ENCODE results near the gene CD101.
A peak's percentile ranks its signal among the peaks of the same experiment; 100 is the strongest.
"Not testable (repeated sequence)": the region's sequence is repeated elsewhere in the genome, so short reads cannot be mapped to it uniquely, and the experiment has no call there.

CD101 gene

DNA sequence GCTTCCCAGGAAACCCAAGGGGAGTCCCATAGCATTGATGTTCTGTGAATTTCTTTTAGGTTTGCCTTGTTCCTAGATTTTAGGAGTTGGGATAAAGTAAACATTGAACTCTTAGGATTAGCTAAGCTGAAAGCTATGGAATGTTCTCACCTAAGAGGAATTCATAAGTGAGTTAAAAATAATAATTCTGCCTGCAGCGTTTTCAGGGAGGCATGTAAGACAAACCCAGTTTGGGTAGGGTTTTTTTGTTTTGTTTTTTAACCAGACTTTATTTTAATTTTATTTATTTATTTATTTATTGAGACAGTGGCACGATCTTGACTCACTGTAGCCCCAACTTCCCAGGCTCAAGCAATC, 28.9 kb upstream of the CD101 start:
- TF ChIP-seq, protein P1, sequence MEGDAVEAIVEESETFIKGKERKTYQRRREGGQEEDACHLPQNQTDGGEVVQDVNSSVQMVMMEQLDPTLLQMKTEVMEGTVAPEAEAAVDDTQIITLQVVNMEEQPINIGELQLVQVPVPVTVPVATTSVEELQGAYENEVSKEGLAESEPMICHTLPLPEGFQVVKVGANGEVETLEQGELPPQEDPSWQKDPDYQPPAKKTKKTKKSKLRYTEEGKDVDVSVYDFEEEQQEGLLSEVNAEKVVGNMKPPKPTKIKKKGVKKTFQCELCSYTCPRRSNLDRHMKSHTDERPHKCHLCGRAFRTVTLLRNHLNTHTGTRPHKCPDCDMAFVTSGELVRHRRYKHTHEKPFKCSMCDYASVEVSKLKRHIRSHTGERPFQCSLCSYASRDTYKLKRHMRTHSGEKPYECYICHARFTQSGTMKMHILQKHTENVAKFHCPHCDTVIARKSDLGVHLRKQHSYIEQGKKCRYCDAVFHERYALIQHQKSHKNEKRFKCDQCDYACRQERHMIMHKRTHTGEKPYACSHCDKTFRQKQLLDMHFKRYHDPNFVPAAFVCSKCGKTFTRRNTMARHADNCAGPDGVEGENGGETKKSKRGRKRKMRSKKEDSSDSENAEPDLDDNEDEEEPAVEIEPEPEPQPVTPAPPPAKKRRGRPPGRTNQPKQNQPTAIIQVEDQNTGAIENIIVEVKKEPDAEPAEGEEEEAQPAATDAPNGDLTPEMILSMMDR (IDR thresholded peaks at IDR 0.05; ENCODE audit: control insufficient read depth, extremely low read depth, insufficient read depth) = no peak
- no peak overlapping the region for H3K4me3 ChIP-seq (ENCODE audit: low read depth, low read length)
- no peak for DNase-seq (ENCODE audit: low read depth)

DNA sequence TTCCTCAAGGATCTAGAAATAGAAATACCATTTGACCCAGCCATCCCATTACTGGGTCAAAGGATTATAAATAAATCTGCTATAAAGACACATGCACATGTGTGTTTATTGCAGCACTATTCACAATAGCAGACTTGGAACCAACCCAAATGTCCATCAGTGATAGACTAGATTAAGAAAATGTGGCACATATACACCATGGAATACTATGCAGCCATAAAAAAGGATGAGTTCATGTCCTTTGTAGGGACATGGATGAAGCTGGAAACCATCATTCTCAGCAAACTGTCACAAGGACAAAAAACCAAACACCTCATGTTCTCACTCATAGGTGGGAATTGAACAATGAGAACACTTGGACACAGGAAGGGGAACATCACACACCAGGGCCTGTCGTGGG, 21.3 kb upstream of the CD101 start:
- not testable (repeated sequence) for H3K4me3 ChIP-seq (ENCODE audit: low read depth, low read length); DNase-seq (ENCODE audit: low read depth)

DNA sequence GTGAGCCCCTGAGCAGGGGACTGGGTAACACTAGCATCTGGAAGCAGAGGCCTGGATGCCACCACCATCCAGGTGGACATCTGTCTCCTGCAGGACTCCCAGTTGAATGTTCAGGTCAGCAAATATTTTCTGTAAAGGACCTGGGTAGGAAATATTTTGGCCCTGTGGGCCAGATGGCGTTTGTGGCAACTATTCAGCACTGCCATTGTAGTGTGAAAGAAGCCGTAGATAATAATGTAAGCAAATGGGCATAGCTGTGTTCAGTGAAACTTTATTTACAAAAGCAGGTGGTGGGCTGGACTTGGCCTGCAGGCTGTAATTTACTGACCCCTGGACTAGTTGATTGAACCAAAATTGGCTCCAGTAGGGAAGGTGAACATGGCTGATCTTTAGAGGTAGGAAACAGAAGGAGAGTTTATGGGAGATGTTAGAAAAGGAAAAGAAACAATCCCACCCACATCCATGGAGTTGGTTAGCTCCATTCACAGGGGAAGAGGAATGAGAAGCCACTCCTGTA, 20.0 kb upstream of the CD101 start:
- H3K4me3 ChIP-seq (ENCODE audit: low read depth, low read length) = no peak overlapping the region
- DNase-seq (ENCODE audit: low read depth) = no peak
- TF ChIP-seq, protein P1 (IDR thresholded peaks at IDR 0.05; ENCODE audit: control insufficient read depth, extremely low read depth, insufficient read depth) = no peak

DNA sequence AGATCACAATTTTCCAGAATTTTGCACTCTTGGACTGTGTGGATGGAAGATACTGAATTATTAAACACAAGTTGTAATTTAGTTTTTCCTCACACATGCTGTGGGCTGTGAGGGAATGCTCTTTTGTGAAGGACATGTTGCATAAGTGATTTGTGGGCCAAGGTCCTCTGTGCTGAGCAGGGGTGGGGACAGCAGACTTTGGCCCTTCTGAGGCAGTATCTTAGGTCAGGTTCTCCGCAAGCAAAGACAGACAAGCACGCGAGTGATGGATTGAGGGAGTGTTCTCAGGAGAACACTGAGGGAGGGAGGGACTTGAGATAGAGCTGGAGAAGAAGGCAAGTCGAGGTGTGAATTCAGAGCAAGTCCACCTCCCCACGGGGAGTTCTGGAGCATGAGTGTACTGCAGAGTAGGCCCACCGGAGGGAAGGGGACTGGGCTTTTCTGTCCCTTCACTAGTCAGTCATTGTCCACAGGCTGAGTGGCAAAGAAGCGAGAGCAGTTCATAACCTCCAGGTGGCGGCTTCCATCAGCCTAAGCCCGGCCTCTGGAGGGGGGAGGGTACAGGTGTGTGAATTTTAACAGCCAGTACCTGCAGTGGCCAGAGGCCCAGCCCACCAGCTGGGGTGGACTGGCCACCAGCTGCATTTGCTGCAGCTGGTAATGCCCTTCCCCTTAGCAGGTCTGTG, 19.1 kb upstream of the CD101 start:
- H3K4me3 ChIP-seq (ENCODE audit: low read depth, low read length) = no peak overlapping the region
- no peak for DNase-seq (ENCODE audit: low read depth)
- TF ChIP-seq, protein P1 (IDR thresholded peaks at IDR 0.05; ENCODE audit: control insufficient read depth, extremely low read depth, insufficient read depth) = peak; percentile 10; the same call in 1 of the 2 replicates

DNA sequence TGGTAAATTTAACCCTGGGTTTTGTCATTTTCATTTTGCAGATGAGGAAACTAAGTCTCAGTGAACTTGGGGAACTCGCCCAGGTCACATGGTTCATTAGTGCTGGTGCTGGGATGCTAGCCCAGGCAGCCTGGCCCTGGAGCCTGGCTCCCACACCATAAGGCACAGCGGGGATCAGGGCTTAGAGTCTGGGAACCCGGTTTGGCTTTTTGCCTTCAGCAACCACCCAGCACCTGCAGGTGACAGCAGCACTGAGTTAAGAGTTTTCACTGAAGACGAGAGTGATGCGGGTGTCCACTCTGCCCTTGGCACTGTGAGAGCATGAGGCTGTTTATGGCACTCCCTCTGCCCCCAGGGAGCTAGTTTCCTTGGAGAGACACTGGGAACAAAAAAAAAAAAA, 18.4 kb upstream of the CD101 start:
- no peak overlapping the region for H3K4me3 ChIP-seq (ENCODE audit: low read depth, low read length)
- TF ChIP-seq, protein P1 (IDR thresholded peaks at IDR 0.05; ENCODE audit: control insufficient read depth, extremely low read depth, insufficient read depth) = no peak
- no peak for DNase-seq (ENCODE audit: low read depth)

DNA sequence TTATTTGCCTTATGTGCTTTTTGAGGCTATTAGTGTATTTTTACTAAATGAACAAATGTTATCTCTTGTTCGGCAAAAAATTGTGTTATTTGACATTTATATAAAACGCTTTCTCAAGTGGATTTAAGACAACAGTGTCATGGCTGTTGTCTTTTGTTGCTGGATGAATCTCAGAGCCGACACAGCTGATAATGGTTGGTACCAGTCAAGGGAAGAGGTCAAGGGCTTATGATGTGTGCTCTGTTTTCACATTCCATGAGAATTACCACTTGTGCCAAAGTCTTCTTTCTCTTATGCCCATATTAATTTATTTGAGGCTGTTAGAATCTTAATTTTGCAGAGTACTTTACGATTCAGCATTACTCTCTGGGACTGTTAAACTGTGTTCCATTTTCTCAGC, 17.9 kb upstream of the CD101 start:
- H3K4me3 ChIP-seq (ENCODE audit: low read depth, low read length) = no peak overlapping the region
- TF ChIP-seq, protein P1 (IDR thresholded peaks at IDR 0.05; ENCODE audit: control insufficient read depth, extremely low read depth, insufficient read depth) = no peak
- no peak for DNase-seq (ENCODE audit: low read depth)

DNA sequence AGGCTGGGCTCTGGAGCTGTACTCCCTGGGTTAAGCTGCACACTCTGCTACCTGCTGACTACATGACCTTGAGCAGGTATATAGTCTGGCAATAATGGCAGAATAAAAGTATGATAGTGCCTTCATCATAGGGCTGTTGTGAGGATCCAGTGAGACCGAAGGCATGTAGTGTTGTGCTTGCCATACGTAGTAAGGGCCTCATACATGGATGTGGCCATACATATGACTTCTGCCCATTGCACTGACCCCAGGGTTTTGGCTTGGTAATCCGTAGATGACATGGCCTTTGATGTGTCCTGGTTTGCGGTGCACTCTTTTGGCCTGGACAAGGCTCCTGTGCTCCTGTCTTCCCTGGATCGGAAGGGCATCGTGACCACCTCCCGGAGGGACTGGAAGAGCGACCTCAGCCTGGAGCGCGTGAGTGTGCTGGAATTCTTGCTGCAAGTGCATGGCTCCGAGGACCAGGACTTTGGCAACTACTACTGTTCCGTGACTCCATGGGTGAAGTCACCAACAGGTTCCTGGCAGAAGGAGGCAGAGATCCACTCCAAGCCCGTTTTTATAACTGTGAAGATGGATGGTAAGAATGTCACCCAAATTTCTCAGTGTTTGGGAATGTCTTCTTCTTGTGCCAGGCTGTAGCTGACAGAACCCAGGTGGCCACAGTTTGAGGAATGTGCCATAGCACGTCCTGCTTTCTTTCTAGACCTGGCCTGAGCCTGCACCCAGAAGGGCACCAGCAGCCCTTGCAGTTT, 17.0 kb upstream of the CD101 start:
- no peak overlapping the region for H3K4me3 ChIP-seq (ENCODE audit: low read depth, low read length)
- TF ChIP-seq, protein P1 (IDR thresholded peaks at IDR 0.05; ENCODE audit: control insufficient read depth, extremely low read depth, insufficient read depth) = no peak
- DNase-seq (ENCODE audit: low read depth) = no peak

All from LNCaP clone FGC (cell line).